ENCODE data around the gene LHFPL5. TPM values are rescaled to one million over a fixed set of nuclear protein-coding genes. Genes with fewer than 3 reads are reported as not detected.

The LHFPL5 gene
- total RNA-seq, 1 donor from 2014 or later: not detected

GRCh38 chr6:35850208-35850607, 45.1 kb downstream of the LHFPL5 start:
- DNase-seq (ENCODE audit: low spot score) (no peak), ATAC-seq (no peak)

- DNase-seq (ENCODE audit: low spot score) (no peak), ATAC-seq (no peak)
These were observed 47.8 kb downstream of the LHFPL5 start for GRCh38 chr6:35852994-35853393.

- DNase-seq (ENCODE audit: low spot score): no peak
- no peak for ATAC-seq
These were observed 51.1 kb downstream of the LHFPL5 start for GRCh38 chr6:35856250-35856649.

GRCh38 chr6:35857853-35858252, 52.7 kb downstream of the LHFPL5 start:
- no peak for ATAC-seq
- DNase-seq (ENCODE audit: low spot score): no peak

- no peak for ATAC-seq
- no peak for DNase-seq (ENCODE audit: low spot score)
These were observed 54.2 kb downstream of the LHFPL5 start for GRCh38 chr6:35859367-35859766.

Other genes with a start within 250 kb of the LHFPL5 start
- gene FKBP5, start 116.4 kb upstream of the LHFPL5 start, total RNA-seq: 156 TPM
- gene ARMC12, start 68.3 kb upstream of the LHFPL5 start, total RNA-seq: 4.6 TPM
- not detected for gene CLPSL2, start 28.8 kb upstream of the LHFPL5 start, total RNA-seq
- gene CLPSL1, start 24.3 kb upstream of the LHFPL5 start, total RNA-seq: not detected
- 6.6 TPM for gene CLPS, start 8.0 kb upstream of the LHFPL5 start, total RNA-seq
- gene SRPK1, start 115.7 kb downstream of the LHFPL5 start, total RNA-seq: 22.9 TPM
- gene SLC26A8, start 219.3 kb downstream of the LHFPL5 start, total RNA-seq: 0.30 TPM
- 40.8 TPM for gene MAPK14, start 222.5 kb downstream of the LHFPL5 start, total RNA-seq

Data from left lobe of liver (tissue), 2 donors.